ENCODE results near the gene HNRNPAB.
A peak's percentile ranks its signal among the peaks of the same experiment; 100 is the strongest.

Gene HNRNPAB

DNA sequence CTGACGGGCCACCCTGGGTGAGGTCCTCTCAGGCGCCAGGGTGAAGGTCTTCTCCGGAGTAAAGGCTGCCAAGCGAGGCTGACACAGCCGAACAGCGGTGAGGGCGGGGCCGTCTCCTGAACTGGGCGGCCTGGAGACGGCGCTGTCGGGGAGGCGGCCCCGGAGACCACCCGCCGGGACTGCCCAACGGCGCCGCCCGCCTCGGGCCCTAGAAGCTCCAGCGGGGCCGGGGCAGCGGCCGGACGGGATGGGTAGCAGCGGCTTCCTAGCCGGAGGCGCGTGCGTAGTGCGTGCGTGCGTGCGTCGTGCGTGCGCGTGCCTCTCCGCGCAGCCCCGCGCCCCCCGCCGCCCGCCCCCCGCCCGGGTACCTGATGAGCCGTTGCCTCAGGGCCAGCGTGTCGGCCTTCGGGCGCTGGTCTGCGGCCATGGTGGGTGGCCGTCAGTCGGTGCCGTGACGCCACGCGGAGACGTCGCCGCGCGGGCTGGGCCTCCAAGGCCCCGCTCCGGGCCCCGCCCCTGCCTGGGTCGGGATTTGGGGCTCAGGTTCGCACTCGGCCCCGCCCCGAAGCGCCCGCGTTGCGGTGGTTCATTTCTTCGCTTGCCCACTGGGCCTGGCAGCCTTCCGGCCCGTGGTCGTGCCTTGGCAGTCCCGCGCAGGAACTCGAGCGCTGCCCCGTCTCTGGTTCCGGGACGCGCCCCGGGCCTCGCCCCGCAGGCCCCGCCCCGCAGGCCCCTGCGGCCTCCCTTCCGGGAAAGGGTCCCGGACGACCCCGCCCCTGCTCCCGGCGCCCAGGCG is 28.0 kb downstream of the HNRNPAB start, which contains the start of gene PHYKPL:
Gene PHYKPL (minus strand): TSS at position 679 of the 796 bp plus-strand sequence. CDS start 252 bp downstream, at position 427.
- Histone ChIP-seq H3K18ac (ENCODE audit: low read depth in 1 of 2, low read length in 2 of 2) (peak within 1 kb of the TSS; percentile 93 to 94), H4K8ac (ENCODE audit: low read length) (peak within 1 kb of the TSS; percentile 86), H3K79me1 (replicated peaks; ENCODE audit: low read length, poor library complexity, severe bottlenecking) (peaks cover 27% of the 10 kb centered on the region), H3K9me3 (ENCODE audit: control insufficient read depth, low read length) (peaks cover 4% of the 10 kb centered on the region), H4K91ac (ENCODE audit: low read length) (peak within 1 kb of the TSS; percentile 83), H3K14ac (ENCODE audit: low read length in 2 of 2) (peak within 1 kb of the TSS in 1 of 2 experiments; percentile 94), H2AFZ (ENCODE audit: low read depth, low read length) (peak within 1 kb of the TSS; percentile 72), H2BK12ac (ENCODE audit: low read length in 2 of 2) (peak within 1 kb of the TSS in 1 of 2 experiments; percentile 37), H3K23ac (ENCODE audit: low read length in 2 of 2) (peak within 1 kb of the TSS in 1 of 2 experiments; percentile 34), H3K4me3 (ENCODE audit: insufficient read depth in 1 of 2, low read depth in 1 of 2, low read length in 2 of 2) (peak within 1 kb of the TSS; percentile 66 to 89), H2BK15ac (ENCODE audit: low read depth, poor library complexity, severe bottlenecking) (peak within 1 kb of the TSS; percentile 62), H3K36me3 (ENCODE audit: control insufficient read depth in 1 of 2, insufficient read depth in 2 of 2, low read depth in 1 of 2, low read length in 2 of 2) (peaks cover 31 to 34% of the 10 kb centered on the region in 2 experiments), H3K27me3 (ENCODE audit: control insufficient read depth in 1 of 2, insufficient read depth in 1 of 2, low read length in 2 of 2) (no peaks in the 10 kb centered on the region), H2BK5ac (ENCODE audit: low read depth, low read length, poor library complexity, severe bottlenecking) (no peak within 1 kb of the TSS), H2AK5ac (ENCODE audit: low read length, severe bottlenecking) (peak within 1 kb of the TSS; percentile 5), H2BK120ac (ENCODE audit: low read depth, low read length) (peak within 1 kb of the TSS; percentile 56), H3K9ac (ENCODE audit: low read length) (peak within 1 kb of the TSS; percentile 95), H3K4me2 (ENCODE audit: low read length, poor library complexity, severe bottlenecking) (peak within 1 kb of the TSS; percentile 84), H3K4ac (ENCODE audit: low read depth in 1 of 2, low read length in 2 of 2) (peak within 1 kb of the TSS; percentile 81 to 92), H3K27ac (ENCODE audit: low read length, poor library complexity, severe bottlenecking) (peak within 1 kb of the TSS; percentile 75), H3K4me1 (ENCODE audit: control insufficient read depth, insufficient read depth, low read depth, low read length) (peaks cover 22% of the 10 kb centered on the region)
- DNase-seq: peak; percentile 72
- under 1% methylated on average over 94 of the region's 102 CpGs for WGBS

DNA sequence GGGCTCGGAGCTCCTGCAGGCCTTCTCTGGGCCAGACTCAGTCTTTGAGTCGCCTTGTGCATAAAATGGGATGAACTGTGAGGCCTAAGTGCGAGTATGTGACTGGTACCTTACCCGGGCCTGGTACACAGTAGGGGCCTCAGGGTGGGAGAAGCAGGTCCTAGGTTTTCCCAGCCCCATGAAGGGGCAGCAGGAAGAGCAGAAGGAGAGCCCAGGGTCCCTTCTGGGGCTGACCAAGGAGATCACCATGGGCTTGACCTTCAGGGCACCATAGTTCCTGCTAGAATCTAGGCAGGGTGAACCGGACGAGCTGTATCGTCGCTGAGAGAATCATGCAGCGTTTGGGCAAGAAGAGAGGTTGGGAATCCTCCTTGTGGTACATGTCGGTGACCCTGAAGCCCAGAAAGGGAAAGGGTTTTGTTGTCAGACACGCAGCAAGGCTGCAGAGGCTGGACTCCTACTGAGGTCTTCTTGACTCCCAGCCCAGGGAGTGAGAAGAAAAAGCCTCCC is 28.6 kb downstream of the HNRNPAB start:
- Histone ChIP-seq H3K4me2 (ENCODE audit: low read length, poor library complexity, severe bottlenecking) (peak overlapping the region; percentile 61), H2BK12ac (ENCODE audit: low read length in 2 of 2) (no peak overlapping the region)

DNA sequence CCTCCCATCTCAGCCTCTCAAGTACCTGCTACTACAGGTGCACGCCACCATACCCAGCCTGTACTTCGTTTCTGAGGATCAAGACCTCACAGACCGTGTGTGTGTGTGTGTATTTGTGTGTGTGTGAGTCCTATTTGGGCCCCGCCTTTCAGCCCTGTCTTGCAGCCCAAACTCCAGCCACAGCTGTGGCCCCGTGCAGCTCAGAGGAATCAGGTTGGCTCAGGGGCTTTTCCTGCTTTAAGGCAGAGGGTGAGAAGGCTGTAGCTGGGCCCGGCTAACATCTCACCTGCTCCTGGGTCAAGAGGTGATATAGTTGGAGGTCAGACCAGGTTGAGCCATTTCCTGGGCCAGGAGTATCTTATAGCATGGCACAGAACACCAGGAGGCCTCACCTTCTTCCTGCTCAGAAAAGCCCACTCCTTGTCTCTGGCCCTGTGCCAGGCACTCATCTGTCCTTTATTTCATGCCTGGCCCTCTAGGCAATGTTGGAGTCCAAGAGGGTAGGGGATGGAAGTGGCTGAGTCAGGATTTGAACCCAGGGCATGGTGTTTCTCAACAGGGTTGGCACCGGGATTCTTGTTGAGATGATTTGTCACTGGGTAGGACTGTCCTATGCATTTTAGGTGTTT is 29.9 kb downstream of the HNRNPAB start:
- no peak overlapping the region for H2BK15ac ChIP-seq (ENCODE audit: low read depth, poor library complexity, severe bottlenecking)
- peaks cover 12% of the 10 kb centered on the region for H3K79me1 ChIP-seq (replicated peaks; ENCODE audit: low read length, poor library complexity, severe bottlenecking)
- peak overlapping the region; percentile 30 for H2AFZ ChIP-seq (ENCODE audit: low read depth, low read length)
- H3K4me1 ChIP-seq (ENCODE audit: control insufficient read depth, insufficient read depth, low read depth, low read length): peaks cover 25% of the 10 kb centered on the region
- H3K18ac ChIP-seq (ENCODE audit: low read depth in 1 of 2, low read length in 2 of 2): no peak overlapping the region
- no peak overlapping the region for H4K91ac ChIP-seq (ENCODE audit: low read length)
- peak overlapping the region; percentile 40 for H3K9ac ChIP-seq (ENCODE audit: low read length)
- DNase-seq: no peak
- 100% methylated on average over 6 of the region's 7 CpGs for WGBS
- no peak overlapping the region for H2BK120ac ChIP-seq (ENCODE audit: low read depth, low read length)
- no peak overlapping the region for H3K23ac ChIP-seq (ENCODE audit: low read length in 2 of 2)
- H2BK5ac ChIP-seq (ENCODE audit: low read depth, low read length, poor library complexity, severe bottlenecking): no peak overlapping the region
- no peak overlapping the region for H3K27ac ChIP-seq (ENCODE audit: low read length, poor library complexity, severe bottlenecking)
- no peak overlapping the region for H3K4me2 ChIP-seq (ENCODE audit: low read length, poor library complexity, severe bottlenecking)
- H3K4ac ChIP-seq (ENCODE audit: low read depth in 1 of 2, low read length in 2 of 2): no peak overlapping the region
- no peak overlapping the region for H2BK12ac ChIP-seq (ENCODE audit: low read length in 2 of 2)
- H3K4me3 ChIP-seq (ENCODE audit: insufficient read depth in 1 of 2, low read depth in 1 of 2, low read length in 2 of 2): no peak overlapping the region
- H3K9me3 ChIP-seq (ENCODE audit: control insufficient read depth, low read length): no peaks in the 10 kb centered on the region
- H4K8ac ChIP-seq (ENCODE audit: low read length): no peak overlapping the region
- H3K36me3 ChIP-seq (ENCODE audit: control insufficient read depth in 1 of 2, insufficient read depth in 2 of 2, low read depth in 1 of 2, low read length in 2 of 2): peaks cover 13 to 15% of the 10 kb centered on the region in 2 experiments
- H2AK5ac ChIP-seq (ENCODE audit: low read length, severe bottlenecking): no peak overlapping the region
- H3K14ac ChIP-seq (ENCODE audit: low read length in 2 of 2): no peak overlapping the region
- no peaks in the 10 kb centered on the region for H3K27me3 ChIP-seq (ENCODE audit: control insufficient read depth in 1 of 2, insufficient read depth in 1 of 2, low read length in 2 of 2)

More for the DNA sequence above, 28.6 kb downstream of the HNRNPAB start:
- peak overlapping the region; percentile 93 to 94 for H3K18ac ChIP-seq (ENCODE audit: low read depth in 1 of 2, low read length in 2 of 2)
- peaks cover 22% of the 10 kb centered on the region for H3K4me1 ChIP-seq (ENCODE audit: control insufficient read depth, insufficient read depth, low read depth, low read length)
- H4K8ac ChIP-seq (ENCODE audit: low read length): peak overlapping the region; percentile 85
- no peaks in the 10 kb centered on the region for H3K27me3 ChIP-seq (ENCODE audit: control insufficient read depth in 1 of 2, insufficient read depth in 1 of 2, low read length in 2 of 2)
- peaks cover 21% of the 10 kb centered on the region for H3K79me1 ChIP-seq (replicated peaks; ENCODE audit: low read length, poor library complexity, severe bottlenecking)
- DNase-seq: no peak
- peak overlapping the region; percentile 56 for H2BK120ac ChIP-seq (ENCODE audit: low read depth, low read length)
- H2AFZ ChIP-seq (ENCODE audit: low read depth, low read length): peak overlapping the region; percentile 72
- peak overlapping the region; percentile 62 for H2BK15ac ChIP-seq (ENCODE audit: low read depth, poor library complexity, severe bottlenecking)
- H3K4ac ChIP-seq (ENCODE audit: low read depth in 1 of 2, low read length in 2 of 2): peak overlapping the region; percentile 81 to 92
- H2BK5ac ChIP-seq (ENCODE audit: low read depth, low read length, poor library complexity, severe bottlenecking): no peak overlapping the region
- peak overlapping the region; percentile 5 for H2AK5ac ChIP-seq (ENCODE audit: low read length, severe bottlenecking)
- peak overlapping the region; percentile 83 for H4K91ac ChIP-seq (ENCODE audit: low read length)
- no peak overlapping the region for H3K14ac ChIP-seq (ENCODE audit: low read length in 2 of 2)
- peak overlapping the region; percentile 66 to 89 for H3K4me3 ChIP-seq (ENCODE audit: insufficient read depth in 1 of 2, low read depth in 1 of 2, low read length in 2 of 2)
- H3K27ac ChIP-seq (ENCODE audit: low read length, poor library complexity, severe bottlenecking): peak overlapping the region; percentile 75
- peak overlapping the region; percentile 95 for H3K9ac ChIP-seq (ENCODE audit: low read length)
- H3K36me3 ChIP-seq (ENCODE audit: control insufficient read depth in 1 of 2, insufficient read depth in 2 of 2, low read depth in 1 of 2, low read length in 2 of 2): peaks cover 25 to 27% of the 10 kb centered on the region in 2 experiments
- H3K9me3 ChIP-seq (ENCODE audit: control insufficient read depth, low read length): no peaks in the 10 kb centered on the region
- H3K23ac ChIP-seq (ENCODE audit: low read length in 2 of 2): no peak overlapping the region
- WGBS: 70% methylated on average over 11 of the region's 11 CpGs

All from mesenchymal stem cell (in vitro differentiated cells and primary cell).